Adrenal gland (tissue), 5 donors: ENCODE measurements around the gene UBE2H.

Source experiments
- CTCF ChIP-seq, 6 experiments: fragments of 450-650 bp in 4 of 6; fragments of 200-600 bp in 2 of 6; sonication (generic) in 1 of 6; IDR thresholded peaks; 1 replicate in 5 of 6; 2 replicates in 1 of 6; pipeline versions ENCODE4 v1.5.1 to v1.8.0; 2016 to 2021; ENCODE audit warnings: antibody characterized with exemption in 6 of 6, mild to moderate bottlenecking in 2 of 6, moderate library complexity in 1 of 6
- POLR2A ChIP-seq, 2 donors: fragments of 450-650 bp; IDR thresholded peaks; one replicate each; pipeline ENCODE4 v1.6.1; 2017; ENCODE audit warnings: antibody characterized with exemption in 2 of 2, mild to moderate bottlenecking in 2 of 2, moderate library complexity in 1 of 2
- donor health status: DM: no; HTN: no; CAD: no.

- no peak for TF ChIP-seq POLR2A (IDR thresholded peaks at IDR 0.05)
- no peak for TF ChIP-seq CTCF (IDR thresholded peaks at IDR 0.05)
Observed at GRCh38 chr7:129950191-129950932, 2.4 kb downstream of the UBE2H start.
